Heart right ventricle (tissue), 16 donors: ENCODE data around the gene GADD45B. TPM values are rescaled to one million over a fixed set of nuclear protein-coding genes. Genes with fewer than 3 reads are reported as not detected.

ENCODE experiments used
- ATAC-seq, 8 donors: fragments of 200-7000 bp; cut with Tn5 transposase; one replicate each; pipeline ENCODE4 v1.9.1; 2020; ENCODE audit warnings: mild to moderate bottlenecking in 8 of 8, moderate library complexity in 8 of 8, moderate number of reproducible peaks in 1 of 8
- DNase-seq, 2 donors: peaks; one replicate each; pipeline ENCODE4 v3.0.0-alpha.2; 2020
- H3K27ac ChIP-seq, 10 donors: fragments of 200-600 bp; sonication (generic) in 2 of 10; one replicate each; pipeline versions ENCODE4 v1.5.0 to v1.8.0; 2020 to 2022; ENCODE audit warnings: mild to moderate bottlenecking in 3 of 10
- H3K27me3 ChIP-seq, 7 donors: fragments of 200-600 bp; one replicate each; pipeline ENCODE4 v1.8.0; 2021 to 2022; ENCODE audit warnings: mild to moderate bottlenecking in 2 of 7
- H3K36me3 ChIP-seq, 9 donors: fragments of 200-600 bp; sonication (generic) in 1 of 9; one replicate each; pipeline versions ENCODE4 v1.5.0 to v1.8.0; 2020 to 2022; ENCODE audit warnings: mild to moderate bottlenecking in 2 of 9
- H3K4me1 ChIP-seq, 9 donors: fragments of 200-600 bp; sonication (generic) in 1 of 9; one replicate each; pipeline versions ENCODE4 v1.5.0 to v1.8.0; 2020 to 2022; ENCODE audit warnings: mild to moderate bottlenecking in 4 of 9
- H3K4me3 ChIP-seq, 10 donors: fragments of 200-600 bp; sonication (generic) in 2 of 10; one replicate each; pipeline versions ENCODE4 v1.5.0 to v1.8.0; 2020 to 2022; ENCODE audit warnings: mild to moderate bottlenecking in 7 of 10, moderate library complexity in 2 of 10
- H3K9me3 ChIP-seq, 11 donors: fragments of 200-600 bp in 10 of 11; sonication (generic) in 2 of 11; one replicate each; pipeline versions ENCODE4 v1.5.0 to v1.8.0; 2013 to 2022; ENCODE audit warnings: mild to moderate bottlenecking in 2 of 11, control low read depth in 1 of 11, moderate library complexity in 1 of 11
- CTCF ChIP-seq, 9 donors: fragments of 200-600 bp; sonication (generic) in 2 of 9; IDR thresholded peaks; one replicate each; pipeline versions ENCODE4 v1.5.0 to v1.8.0; 2021 to 2022; ENCODE audit warnings: antibody characterized with exemption in 9 of 9, mild to moderate bottlenecking in 5 of 9, moderate library complexity in 1 of 9
- WGBS, 2 donors: extraction: QIAGEN DNeasy Blood & Tissue Kit; methylation state at CpG; one replicate each; pipeline ENCODE4 v1.1.7; 2013; ENCODE audit warnings: inconsistent platforms in 1 of 2; 5-methylcytosine and 5-hydroxymethylcytosine counted together
- intact Hi-C, 10 donors: fragments of 100-400 bp; cut with DNase I; formaldehyde crosslinking; loops; one replicate each; pipeline versions ENCODE4 v1.11.1 to v1.14.2; 2022
- polyA plus RNA-seq, 2 donors: library from polyadenylated mRNA; stranded (reverse); fragments of 200-250 nt; gene quantifications; one replicate each; pipeline ENCODE4 v1.2.3, GENCODE V29; 2013
- total RNA-seq, 10 donors: library from RNA; stranded (reverse); fragmentation: NEBNext Ultra II Directional in 3 of 10; extraction: Animal tissue kit (Norgen Biotek cat#: 25700) in 3 of 10; gene quantifications; one replicate each; pipeline versions ENCODE4 v1.2.1 to v1.2.4, GENCODE V29; 2021 to 2023
- donor health status: Arrhythmogenic right ventricular cardiomyopathy.
- donor health status: ischemic (EF 13 %, LVEDD 7.1; RV severe dilation, severe dysfunction).
- donor health status: healthy with polysubstance abuse.
- donor health status: DM: no; HTN: yes; CAD: no.
- donor health status: DM: no; HTN: no; CAD: no.
- donor health status: ischemic (EF 25% LVEDD 6.9; RV normal size, moderate dysfunction).
- donor health status: ischemic (EF 25% LVEDD 5.7; RV mildly dilated, moderate dysfunction).
- donor health status: healthy.
- donor health status: DM: yes; HTN: yes; CAD: no.
- donor health status: Ischemic cardiomyopathy.
- donor health status: ischemic (EF 35%, LVEDD 5.7; RV mildly dilated, moderate dysfunction).
- donor health status: nonischemic (EF 11% LVEDD 7.7; RV severe dilation, severe dysfunction).
- donor health status: DM: yes; HTN: yes; CAD: no.
- donor health status: PGD.
- donor health status: ischemic (EF 29% LVEDD 5.4; RV normal size, mild dysfunction).
- donor health status: nonischemic (EF 23%, LVEDD 6.1; RV moderate dilation, normal function).

GADD45B gene
- total and polyA plus RNA-seq, 12 donors = 19.6 to 297 (median 37.8) TPM

- no peaks in the 10 kb centered on the region for H3K27me3 ChIP-seq
- DNase-seq (peak; percentile 83 to 86), ATAC-seq (peak; percentile 48 to 71 (median 61))
- peak overlapping the region; percentile 75 to 98 (median 93) for H3K27ac ChIP-seq
- H3K9me3 ChIP-seq = no peaks in the 10 kb centered on the region
- WGBS, 2 donors = 7 to 9% methylated on average over 59 to 60 of the region's 60 CpGs
- H3K4me1 ChIP-seq = peaks cover 9 to 44% (median 36%) of the 10 kb centered on the region in 9 donors
- TF ChIP-seq CTCF (IDR thresholded peaks at IDR 0.05) = peak in 8 of 9 donors; percentile 97 to 100 (median 98)
- intact Hi-C loops = loop anchor here (1.0 to 10.0 kb wide), 9 partner anchors 68 to 140 kb away; no protein-coding TSS in a partner anchor
- H3K36me3 ChIP-seq = peaks cover 0 to 15% (median 0%) of the 10 kb centered on the region in 9 donors
- H3K4me3 ChIP-seq = peak overlapping the region; percentile 26 to 99 (median 82)
Observed at GRCh38 chr19:2474232-2475017, 1.5 kb upstream of the GADD45B start.

GRCh38 chr19:2475018-2475701 is 767 bp upstream of the GADD45B start:
- intact Hi-C loops = loop anchor here in 8 of 10 donors (1.0 to 10.0 kb wide), 8 partner anchors 67 to 140 kb away; no protein-coding TSS in a partner anchor
- WGBS, 2 donors = 1% methylated on average over 45 of the region's 45 CpGs
- H3K4me1 ChIP-seq = peaks cover 9 to 50% (median 37%) of the 10 kb centered on the region in 9 donors
- H3K4me3 ChIP-seq = peak overlapping the region; percentile 34 to 99 (median 82)
- DNase-seq (peak; percentile 29 to 62), ATAC-seq (peak; percentile 12 to 53 (median 28))
- H3K27ac ChIP-seq = peak overlapping the region; percentile 75 to 98 (median 93)
- peaks cover 0 to 15% (median 0%) of the 10 kb centered on the region in 9 donors for H3K36me3 ChIP-seq
- no peaks in the 10 kb centered on the region for H3K27me3 ChIP-seq
- H3K9me3 ChIP-seq = no peaks in the 10 kb centered on the region
- no peak for TF ChIP-seq CTCF (IDR thresholded peaks at IDR 0.05)

GRCh38 chr19:2476451-2477140 is 669 bp downstream of the GADD45B start:
- H3K4me1 ChIP-seq = peaks cover 9 to 50% (median 37%) of the 10 kb centered on the region in 9 donors
- intact Hi-C loops = loop anchor here (1.0 to 10.0 kb wide), 7 partner anchors 66 to 138 kb away; no protein-coding TSS in a partner anchor
- DNase-seq = peak; percentile 50 to 54
- peaks cover 0 to 15% (median 0%) of the 10 kb centered on the region in 9 donors for H3K36me3 ChIP-seq
- TF ChIP-seq CTCF (IDR thresholded peaks at IDR 0.05) = no peak
- no peaks in the 10 kb centered on the region for H3K27me3 ChIP-seq
- ATAC-seq = peak in 6 of 8 donors; percentile 0 to 12 (median 6)
- WGBS, 2 donors = 1% methylated on average over 41 to 42 of the region's 42 CpGs
- H3K4me3 ChIP-seq = peak overlapping the region; percentile 73 to 99 (median 87)
- peak overlapping the region; percentile 70 to 98 (median 93) for H3K27ac ChIP-seq
- H3K9me3 ChIP-seq = peaks cover 0 to under 1% (median 0%) of the 10 kb centered on the region in 11 donors
